Thyroid gland (tissue), 4 donors: ENCODE results near the gene ST3GAL2. TPM values are rescaled to one million over a fixed set of nuclear protein-coding genes. Genes with fewer than 3 reads are reported as not detected.

Experiments
- DNase-seq, 2 donors: peaks; one replicate each; pipeline ENCODE4 v3.0.0-alpha.2; 2019
- H3K27ac ChIP-seq, 3 donors: fragments of 200-600 bp; sonication (generic); 1 replicate in 2 of 3; 2 replicates in 1 of 3; pipeline ENCODE4 v1.5.1; 2016 to 2019; ENCODE audit warnings: mild to moderate bottlenecking in 1 of 3, moderate library complexity in 1 of 3
- H3K27me3 ChIP-seq: fragments of 200-600 bp; sonication (generic); one replicate; pipeline ENCODE4 v1.5.1; 2019
- H3K36me3 ChIP-seq, 2 donors: fragments of 200-600 bp; sonication (generic); one replicate each; pipeline ENCODE4 v1.5.1; 2016 to 2019
- H3K4me1 ChIP-seq, 2 donors: fragments of 200-600 bp; sonication (generic); one replicate each; pipeline ENCODE4 v1.5.1; 2017 to 2019
- H3K4me3 ChIP-seq, 3 donors: fragments of 200-600 bp; sonication (generic); replicated peaks in 1 of 3; 1 replicate in 2 of 3; 2 replicates in 1 of 3; pipeline ENCODE4 v1.5.1; 2016; ENCODE audit warnings: mild to moderate bottlenecking in 1 of 3
- H3K9me3 ChIP-seq: fragments of 200-600 bp; sonication (generic); one replicate; pipeline ENCODE4 v1.5.1; 2017
- POLR2A ChIP-seq, 2 donors: fragments of 450-650 bp; IDR thresholded peaks; one replicate each; pipeline ENCODE4 v1.6.1; 2017; ENCODE audit warnings: antibody characterized with exemption in 2 of 2, mild to moderate bottlenecking in 2 of 2, moderate library complexity in 1 of 2
- WGBS, 2 donors: methylation state at CpG; one replicate each; pipeline ENCODE4 v1.1.5; 2017; 5-methylcytosine and 5-hydroxymethylcytosine counted together
- intact Hi-C: fragments of 100-400 bp; cut with DNase I; formaldehyde crosslinking; loops from one replicate; pipeline ENCODE4 v1.15.1; 2023
- total RNA-seq, 4 donors: library from RNA; depleted of rRNA; stranded (reverse); fragments of >200 nt; gene quantifications; one replicate each; pipeline ENCODE4 v1.2.3, GENCODE V29; 2016
- TF ChIP-seq, protein P1 (sequence below), 6 experiments: fragments of 200-600 bp in 3 of 6; fragments of 450-650 bp in 3 of 6; sonication (generic) in 3 of 6; IDR thresholded peaks; one replicate each; pipeline ENCODE4 v1.5.1; 2016 to 2019; ENCODE audit warnings: antibody characterized with exemption in 6 of 6, mild to moderate bottlenecking in 2 of 6, inconsistent platforms in 1 of 6, moderate library complexity in 1 of 6

ST3GAL2 gene, protein sequence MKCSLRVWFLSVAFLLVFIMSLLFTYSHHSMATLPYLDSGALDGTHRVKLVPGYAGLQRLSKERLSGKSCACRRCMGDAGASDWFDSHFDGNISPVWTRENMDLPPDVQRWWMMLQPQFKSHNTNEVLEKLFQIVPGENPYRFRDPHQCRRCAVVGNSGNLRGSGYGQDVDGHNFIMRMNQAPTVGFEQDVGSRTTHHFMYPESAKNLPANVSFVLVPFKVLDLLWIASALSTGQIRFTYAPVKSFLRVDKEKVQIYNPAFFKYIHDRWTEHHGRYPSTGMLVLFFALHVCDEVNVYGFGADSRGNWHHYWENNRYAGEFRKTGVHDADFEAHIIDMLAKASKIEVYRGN
- 10 to 100 TPM; 11.2 to 17.4 (median 11.8) TPM for total RNA-seq

DNA sequence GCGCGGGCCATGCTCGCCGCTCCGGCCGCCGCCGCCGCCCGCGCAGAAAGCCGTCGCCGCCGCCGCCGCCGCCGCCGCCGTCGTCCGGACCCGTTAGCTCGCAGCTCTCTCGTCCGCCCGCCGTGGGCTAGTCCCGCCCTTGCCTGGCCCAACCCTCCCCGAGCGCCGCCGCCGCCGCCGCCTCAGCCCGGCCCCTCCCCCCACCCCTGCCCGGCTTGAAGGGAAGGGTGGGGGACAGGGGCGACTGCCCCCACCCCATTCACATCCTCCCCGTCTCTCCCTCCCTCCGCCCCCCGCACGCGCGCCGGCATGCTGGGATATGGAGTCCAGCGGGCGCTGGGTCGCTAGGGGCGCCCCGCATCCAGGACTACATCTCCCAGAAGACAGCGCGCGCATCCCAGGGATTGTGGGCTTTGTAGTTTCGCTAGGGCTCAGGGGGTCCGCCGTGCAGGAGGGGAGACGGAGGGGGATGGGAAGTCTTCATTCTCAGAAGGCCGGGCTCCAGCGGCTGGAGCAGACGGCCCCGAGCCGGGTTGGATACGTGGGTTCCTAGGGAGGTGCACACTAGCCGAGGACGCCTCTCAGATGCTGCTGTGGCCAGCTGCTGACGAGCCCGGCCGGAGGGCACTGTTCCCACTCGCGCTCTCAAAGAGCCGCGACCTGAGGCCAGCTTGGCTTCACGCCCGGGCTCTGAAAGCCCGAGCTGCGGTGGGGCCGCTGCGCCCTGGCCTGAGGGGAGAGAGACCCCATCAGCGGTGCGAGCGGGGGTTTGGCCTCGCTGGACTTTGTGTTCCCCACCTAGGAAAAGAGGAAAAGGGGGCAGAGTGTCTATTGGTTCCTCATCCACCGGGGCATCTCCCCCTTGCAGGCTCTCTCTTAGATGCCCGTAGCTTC, at the start of gene ST3GAL2:
ST3GAL2 (minus strand) TSS at position 132 of the 894 bp plus-strand sequence. CDS start 40,570 bp downstream, outside the sequence.
- WGBS, 2 donors = 3 to 4% methylated on average over 15 to 17 of the region's 86 CpGs
- peak in 1 of 2 donors; percentile 42 for TF ChIP-seq POLR2A (IDR thresholded peaks at IDR 0.05)
- TF ChIP-seq, protein P1, sequence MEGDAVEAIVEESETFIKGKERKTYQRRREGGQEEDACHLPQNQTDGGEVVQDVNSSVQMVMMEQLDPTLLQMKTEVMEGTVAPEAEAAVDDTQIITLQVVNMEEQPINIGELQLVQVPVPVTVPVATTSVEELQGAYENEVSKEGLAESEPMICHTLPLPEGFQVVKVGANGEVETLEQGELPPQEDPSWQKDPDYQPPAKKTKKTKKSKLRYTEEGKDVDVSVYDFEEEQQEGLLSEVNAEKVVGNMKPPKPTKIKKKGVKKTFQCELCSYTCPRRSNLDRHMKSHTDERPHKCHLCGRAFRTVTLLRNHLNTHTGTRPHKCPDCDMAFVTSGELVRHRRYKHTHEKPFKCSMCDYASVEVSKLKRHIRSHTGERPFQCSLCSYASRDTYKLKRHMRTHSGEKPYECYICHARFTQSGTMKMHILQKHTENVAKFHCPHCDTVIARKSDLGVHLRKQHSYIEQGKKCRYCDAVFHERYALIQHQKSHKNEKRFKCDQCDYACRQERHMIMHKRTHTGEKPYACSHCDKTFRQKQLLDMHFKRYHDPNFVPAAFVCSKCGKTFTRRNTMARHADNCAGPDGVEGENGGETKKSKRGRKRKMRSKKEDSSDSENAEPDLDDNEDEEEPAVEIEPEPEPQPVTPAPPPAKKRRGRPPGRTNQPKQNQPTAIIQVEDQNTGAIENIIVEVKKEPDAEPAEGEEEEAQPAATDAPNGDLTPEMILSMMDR (IDR thresholded peaks at IDR 0.05) = peak in 2 of 6 experiments; percentile 26 to 28
- Histone ChIP-seq H3K4me1 (peaks cover 28 to 33% of the 10 kb centered on the region in 2 donors), H3K36me3 (no peaks in the 10 kb centered on the region), H3K4me3 (peak within 1 kb of the TSS in 2 of 3 donors; percentile 27 to 77), H3K27ac (peak within 1 kb of the TSS in 2 of 3 donors; percentile 54 to 72), H3K27me3 (no peaks in the 10 kb centered on the region), H3K9me3 (no peaks in the 10 kb centered on the region)
- intact Hi-C loops = no loop called here
- DNase-seq = peak; percentile 88 to 90

DNA sequence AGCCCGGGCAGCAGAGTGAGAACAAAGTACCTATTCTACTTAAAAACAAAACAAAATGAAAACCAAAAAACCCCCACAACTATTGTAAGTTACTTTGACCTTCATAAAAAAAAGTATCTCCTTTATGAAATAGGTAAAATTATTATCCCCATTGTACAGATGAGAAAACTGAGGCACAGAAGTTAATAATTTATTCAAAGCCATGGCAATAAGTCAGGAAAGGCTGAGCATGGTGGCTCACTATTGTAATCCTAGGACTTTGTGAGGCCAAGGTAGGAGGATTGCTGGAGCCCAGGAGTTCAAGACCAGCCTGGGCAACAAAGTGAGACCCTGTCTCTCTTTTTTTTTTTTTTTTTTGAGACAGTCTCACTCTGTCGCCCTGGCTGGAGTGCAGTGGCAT, 46.0 kb upstream of the ST3GAL2 start:
- Histone ChIP-seq H3K36me3 (peaks cover 30 to 51% of the 10 kb centered on the region in 2 donors), H3K9me3 (no peaks in the 10 kb centered on the region), H3K4me1 (no peaks in the 10 kb centered on the region), H3K27me3 (no peaks in the 10 kb centered on the region), H3K27ac (no peak overlapping the region), H3K4me3 (no peak overlapping the region)
- no peak for TF ChIP-seq POLR2A (IDR thresholded peaks at IDR 0.05)
- TF ChIP-seq, protein P1 (IDR thresholded peaks at IDR 0.05) = no peak
- intact Hi-C loops = no loop called here
- DNase-seq = no peak
- 93 to 100% methylated on average over 2 of the region's 2 CpGs for WGBS, 2 donors

DNA sequence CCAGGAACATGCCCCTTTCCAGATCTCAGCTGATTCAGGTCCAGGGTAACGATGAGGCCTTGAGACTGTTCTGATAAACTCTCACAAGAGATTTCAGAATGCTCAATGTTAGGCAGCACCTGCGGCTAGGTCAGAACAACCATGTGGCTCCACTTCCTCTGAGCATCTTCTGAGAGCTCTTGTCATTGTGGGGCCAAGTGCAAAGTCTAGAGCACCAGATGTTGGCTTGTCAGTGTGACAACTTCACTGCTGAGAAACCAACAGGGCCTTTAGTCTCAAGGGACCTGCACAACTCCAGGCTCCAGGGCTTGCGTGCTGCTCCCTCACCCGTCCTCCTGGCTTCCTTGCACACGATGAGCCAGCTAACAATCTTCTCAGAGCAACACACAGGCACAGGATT, 44.5 kb upstream of the ST3GAL2 start:
- H3K27ac ChIP-seq = no peak overlapping the region
- WGBS, 2 donors = 82 to 87% methylated on average over 3 to 5 of the region's 5 CpGs
- H3K4me1 ChIP-seq = no peaks in the 10 kb centered on the region
- no peaks in the 10 kb centered on the region for H3K9me3 ChIP-seq
- no peak for TF ChIP-seq POLR2A (IDR thresholded peaks at IDR 0.05)
- TF ChIP-seq, protein P1 (IDR thresholded peaks at IDR 0.05) = no peak
- intact Hi-C loops = no loop called here
- no peak overlapping the region for H3K4me3 ChIP-seq
- no peaks in the 10 kb centered on the region for H3K27me3 ChIP-seq
- no peak for DNase-seq
- peaks cover 30 to 48% of the 10 kb centered on the region in 2 donors for H3K36me3 ChIP-seq

DNA sequence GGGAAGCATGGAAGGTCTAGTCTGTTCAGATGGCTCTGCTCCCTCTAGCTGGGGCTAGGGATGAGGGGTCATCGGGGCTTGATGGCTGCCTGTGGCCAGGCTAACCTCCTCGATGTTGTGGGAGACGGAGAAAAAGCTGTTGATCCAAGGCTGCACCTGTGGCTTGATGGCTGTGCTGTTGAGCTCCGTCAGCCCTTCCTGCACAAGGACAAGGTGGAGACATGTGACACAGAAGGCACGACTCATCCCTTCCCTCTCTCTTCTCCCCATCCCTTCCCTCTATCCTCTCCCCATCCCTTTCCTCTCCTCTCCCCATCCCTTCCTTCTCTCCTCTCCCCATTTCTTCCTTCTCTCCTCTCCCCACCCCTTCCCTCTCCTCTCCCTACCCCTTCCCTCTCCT, 43.7 kb upstream of the ST3GAL2 start:
- Histone ChIP-seq H3K4me1 (no peaks in the 10 kb centered on the region), H3K27ac (no peak overlapping the region), H3K9me3 (no peaks in the 10 kb centered on the region), H3K4me3 (no peak overlapping the region), H3K27me3 (no peaks in the 10 kb centered on the region), H3K36me3 (peaks cover 30 to 48% of the 10 kb centered on the region in 2 donors)
- no peak for DNase-seq
- no peak for TF ChIP-seq POLR2A (IDR thresholded peaks at IDR 0.05)
- WGBS, 2 donors = 85 to 93% methylated on average over 5 of the region's 5 CpGs
- intact Hi-C loops = no loop called here

DNA sequence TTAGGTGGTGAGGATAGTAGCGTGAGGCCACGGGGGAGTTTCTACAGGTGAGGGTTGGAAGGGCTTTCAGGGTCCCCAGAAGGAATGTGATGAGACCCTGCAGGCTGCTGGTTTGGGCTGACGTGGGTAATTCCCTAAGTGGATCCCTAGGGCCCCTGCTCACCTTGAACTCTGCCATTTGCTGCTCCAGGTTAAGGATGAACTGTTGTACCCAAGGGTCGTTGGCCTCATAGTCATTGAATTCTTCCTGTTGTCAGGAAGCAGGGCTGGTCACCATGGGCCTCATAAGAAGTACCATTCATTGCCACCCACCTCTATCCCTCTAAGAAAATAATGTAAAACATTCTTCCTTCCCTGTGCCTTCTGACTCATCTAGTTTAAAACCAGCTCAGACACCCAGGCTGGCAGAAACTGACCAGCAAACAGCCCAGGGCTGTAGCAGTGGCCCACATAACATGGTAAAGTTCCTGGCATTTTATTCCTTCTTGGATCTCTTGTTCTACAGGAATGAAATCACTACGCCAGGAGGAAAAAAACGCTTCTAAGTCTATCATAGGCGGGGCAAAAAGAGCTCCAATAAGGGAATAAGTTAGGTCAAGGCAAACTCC, 43.1 kb upstream of the ST3GAL2 start:
- WGBS, 2 donors = 91 to 97% methylated on average over 7 of the region's 7 CpGs
- Histone ChIP-seq H3K4me3 (no peak overlapping the region), H3K9me3 (no peaks in the 10 kb centered on the region), H3K4me1 (no peaks in the 10 kb centered on the region), H3K36me3 (peaks cover 30 to 43% of the 10 kb centered on the region in 2 donors), H3K27ac (no peak overlapping the region), H3K27me3 (no peaks in the 10 kb centered on the region)
- no peak for TF ChIP-seq POLR2A (IDR thresholded peaks at IDR 0.05)
- TF ChIP-seq, protein P1 (IDR thresholded peaks at IDR 0.05) = no peak
- intact Hi-C loops = no loop called here
- no peak for DNase-seq
